GM18520 (cell line): ENCODE data around the gene CLSTN3.

Experiments used
- ATAC-seq: cut with Tn5 transposase; IDR thresholded peaks from one replicate; pipeline ENCODE4 v1.9.1; 2021; ENCODE audit not compliant: unreplicated experiment

The CLSTN3 gene

DNA sequence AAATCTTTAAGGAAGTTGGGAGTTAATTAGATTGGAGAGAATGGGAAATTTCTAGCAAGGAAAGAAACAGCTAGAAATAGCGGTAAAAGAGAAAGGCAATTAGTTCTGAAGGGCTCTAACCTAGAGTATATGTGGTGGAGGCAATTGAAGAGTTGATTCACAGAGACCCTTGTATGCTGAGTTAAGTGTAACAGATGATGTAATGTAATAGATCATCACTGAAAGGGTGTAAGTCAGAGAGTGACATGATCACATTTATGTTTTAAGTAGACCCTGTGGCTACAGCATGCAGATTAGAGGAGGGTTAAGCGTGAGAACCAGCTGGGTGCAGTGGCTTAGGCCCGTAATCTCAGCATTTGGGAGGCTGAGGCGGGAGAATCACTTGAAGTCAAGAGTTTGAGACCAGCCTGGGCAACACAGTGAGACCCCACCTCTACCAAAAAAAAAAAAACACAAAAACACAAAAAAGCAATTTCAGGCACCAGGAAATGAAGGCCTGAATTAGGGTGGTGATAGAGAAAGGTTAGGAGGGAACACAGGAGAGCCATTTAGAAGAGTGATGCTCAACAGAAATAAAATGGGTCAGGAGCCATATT is 4.4 kb upstream of the CLSTN3 start:
- ATAC-seq, result no peak

DNA sequence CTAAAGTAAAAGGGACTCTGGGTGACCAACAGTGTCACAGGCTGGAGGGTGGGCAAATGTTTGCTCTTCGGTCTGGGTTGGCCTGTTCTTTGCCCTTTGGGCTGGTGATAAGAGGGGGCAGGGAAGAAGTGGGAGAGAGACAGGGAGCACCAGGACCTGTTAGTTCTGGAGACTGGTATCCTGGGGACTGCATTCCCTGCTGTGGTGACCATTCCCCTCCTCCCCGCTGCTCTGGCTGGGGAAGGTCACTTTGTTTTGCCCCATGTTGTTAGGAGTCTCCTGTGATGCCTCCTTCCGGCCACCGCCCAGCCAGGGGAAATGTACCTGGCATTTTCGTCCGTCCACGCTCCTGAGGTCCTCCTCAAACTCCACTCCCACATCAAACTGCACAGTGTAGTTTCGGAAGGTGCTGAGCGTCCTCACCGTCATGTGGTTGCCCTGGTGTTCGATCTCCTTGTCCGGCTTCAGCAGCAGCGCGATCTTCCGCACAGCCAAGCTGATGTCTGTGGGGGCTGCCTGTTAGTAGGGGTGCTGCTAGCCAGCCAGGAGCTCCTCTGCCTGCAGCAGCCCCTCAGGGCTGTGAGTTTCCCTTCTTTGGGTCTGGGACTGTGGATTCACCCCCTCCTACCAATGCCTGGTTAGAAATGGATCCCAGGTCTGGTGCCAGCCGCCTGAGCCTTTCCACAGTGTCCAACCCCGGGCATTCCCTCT is 2.1 kb upstream of the CLSTN3 start:
- no peak for ATAC-seq

DNA sequence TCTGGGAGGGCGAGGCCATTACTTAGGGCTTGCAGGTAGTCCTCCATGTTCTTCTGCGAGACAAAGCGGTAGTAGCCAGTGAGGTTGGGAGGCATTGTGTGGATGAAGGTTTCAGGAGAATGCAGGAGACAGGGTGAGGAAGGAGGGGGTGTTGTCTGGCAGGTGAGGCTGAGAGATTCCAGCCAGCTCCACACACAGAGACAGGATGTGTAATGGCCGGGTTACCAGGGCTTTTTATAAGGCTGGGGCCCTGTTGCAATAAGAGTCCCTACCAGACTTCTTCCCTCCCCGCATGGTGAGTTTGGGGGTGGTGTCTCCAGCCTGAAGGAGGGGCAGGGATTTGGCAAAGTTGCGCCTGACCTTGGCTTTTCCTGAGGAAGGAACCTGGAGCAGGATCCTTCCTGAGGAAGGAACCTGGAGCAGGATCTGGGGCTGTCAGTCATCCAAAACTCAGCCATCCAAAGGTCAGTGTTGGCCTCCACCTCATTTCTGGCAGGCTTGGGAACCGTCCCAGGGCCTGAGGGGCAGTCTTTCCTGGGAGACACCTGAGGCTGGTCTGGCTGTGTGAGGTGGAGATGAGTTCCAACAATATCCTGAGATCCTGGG is 1.4 kb upstream of the CLSTN3 start, which contains the start of gene RBP5:
Gene RBP5 (minus strand): TSS at position 209 of the 606 bp plus-strand sequence. CDS start 114 bp downstream, at position 95.
- ATAC-seq, result no peak

DNA sequence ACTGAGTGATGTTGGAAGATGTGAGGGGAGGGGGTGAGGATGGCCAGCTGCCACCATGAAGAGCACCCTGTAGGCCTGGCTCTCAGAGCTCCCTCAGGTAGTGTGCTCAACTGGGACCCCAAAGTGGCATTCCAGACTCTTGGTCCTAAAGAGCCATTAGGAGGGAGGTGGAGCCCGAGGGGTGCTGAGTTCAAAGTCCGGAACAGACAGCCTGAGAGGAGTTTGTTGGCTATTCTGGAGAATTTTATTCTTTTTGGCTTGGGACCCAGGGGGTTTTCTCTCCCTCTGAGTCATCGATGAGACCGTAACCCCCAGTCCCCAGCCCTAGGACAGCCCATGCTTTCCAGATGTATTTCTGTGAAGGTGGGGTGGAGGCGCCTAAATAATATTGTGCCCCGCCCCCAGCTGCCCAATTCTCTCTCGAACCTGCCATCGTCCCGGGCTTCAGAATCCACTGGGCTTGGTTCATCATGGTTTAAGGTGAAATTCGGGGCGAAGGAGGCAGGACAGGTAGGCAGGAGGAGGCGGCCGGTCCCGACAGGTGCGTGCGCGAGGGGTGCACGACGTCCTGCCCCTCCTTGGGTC is 792 bp upstream of the CLSTN3 start:
- ATAC-seq, result no peak

DNA sequence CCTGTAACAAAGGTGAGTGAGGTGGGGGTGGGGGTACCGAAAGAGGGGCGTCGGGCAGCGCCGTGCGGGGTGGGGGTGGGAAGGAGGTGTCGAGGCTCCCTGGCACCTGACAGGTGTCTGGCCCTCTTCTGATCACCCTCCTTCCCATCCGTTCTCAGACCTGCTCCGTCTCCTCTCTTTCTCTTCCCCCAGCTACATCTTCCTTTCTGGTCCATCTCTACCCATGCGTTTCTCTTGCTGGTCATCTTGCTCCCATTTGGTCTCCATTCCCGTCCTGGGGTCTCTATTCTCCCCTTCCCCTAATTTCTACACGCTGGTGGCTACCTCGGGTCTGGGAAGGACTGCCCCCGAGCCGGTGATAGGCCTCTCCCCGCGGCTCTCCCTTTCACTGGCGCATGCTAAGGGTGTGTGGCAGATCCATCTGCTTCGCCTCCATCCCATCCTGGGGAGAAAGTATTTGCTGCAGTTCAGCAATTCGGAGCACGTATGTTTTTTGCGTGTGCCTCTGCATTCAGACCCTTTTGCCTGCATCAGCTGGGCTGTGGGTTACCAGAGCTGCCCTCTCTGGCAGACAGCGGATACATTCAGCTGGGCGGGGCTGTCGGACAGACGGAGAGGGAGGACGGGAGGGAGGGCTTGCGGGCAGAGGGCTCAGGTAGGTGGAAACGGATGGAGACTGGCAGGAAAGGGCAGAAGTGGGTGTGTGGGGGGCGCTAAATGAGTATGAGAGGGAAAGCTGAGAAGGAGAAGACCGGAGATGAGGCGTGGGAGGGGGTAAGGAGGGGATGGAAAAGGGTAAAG is 730 bp downstream of the CLSTN3 start:
- ATAC-seq, result no peak

DNA sequence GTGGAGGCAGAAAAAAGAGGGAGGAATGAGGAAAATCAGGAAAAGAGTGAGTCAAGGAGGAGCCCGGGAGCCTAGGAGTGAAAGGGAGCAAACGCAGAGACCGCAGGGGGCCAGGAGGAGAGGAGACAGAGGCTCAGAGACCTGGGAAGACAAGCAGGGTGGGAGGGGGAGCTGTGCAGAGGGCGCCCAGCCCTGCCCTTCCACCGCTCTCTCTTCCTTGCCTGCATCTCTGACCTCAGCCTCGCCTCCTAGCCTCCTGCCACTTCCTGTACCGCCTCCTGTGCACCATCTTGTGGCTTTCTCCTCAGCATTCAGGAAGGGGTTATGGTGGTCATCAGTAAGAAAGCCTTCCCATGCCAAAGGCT is 1.3 kb downstream of the CLSTN3 start:
- ATAC-seq, result no peak

DNA sequence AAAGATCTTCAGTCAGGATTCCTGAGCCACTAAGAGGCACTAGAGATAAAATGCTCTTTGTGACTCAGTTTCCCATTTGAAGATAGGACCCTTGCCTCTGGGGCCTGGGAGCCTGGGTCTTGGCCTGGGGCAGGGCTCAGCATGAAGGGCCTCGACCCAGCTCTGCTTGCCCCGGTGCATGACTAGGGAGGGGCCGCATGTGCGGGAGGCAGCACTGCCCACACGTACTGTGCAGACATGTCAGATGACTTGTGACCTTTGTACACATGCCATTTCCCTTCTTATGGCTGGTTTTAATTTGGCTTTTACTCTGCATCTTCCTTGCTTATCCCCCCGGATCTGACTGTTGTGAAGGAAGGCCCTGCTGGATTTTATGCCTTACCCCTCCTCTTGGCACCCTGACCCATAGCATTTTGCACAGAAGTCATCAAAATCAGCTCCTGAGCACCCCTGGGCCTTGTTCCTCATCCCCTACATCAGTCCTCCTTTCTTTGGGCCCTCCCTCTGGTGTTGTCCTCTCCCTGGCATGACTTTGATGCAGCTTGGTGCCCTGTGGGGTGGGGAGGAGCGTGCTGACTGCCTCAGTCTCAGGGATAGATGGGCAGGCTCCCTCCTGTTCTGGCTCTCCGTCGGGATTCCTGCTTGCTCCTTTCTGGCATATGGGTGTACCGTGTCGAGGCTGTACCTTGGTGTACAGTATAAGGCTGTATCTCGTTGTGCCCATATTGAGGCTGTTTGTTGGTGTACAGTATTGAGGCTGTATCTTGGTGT is 4.4 kb downstream of the CLSTN3 start:
- ATAC-seq, result no peak

DNA sequence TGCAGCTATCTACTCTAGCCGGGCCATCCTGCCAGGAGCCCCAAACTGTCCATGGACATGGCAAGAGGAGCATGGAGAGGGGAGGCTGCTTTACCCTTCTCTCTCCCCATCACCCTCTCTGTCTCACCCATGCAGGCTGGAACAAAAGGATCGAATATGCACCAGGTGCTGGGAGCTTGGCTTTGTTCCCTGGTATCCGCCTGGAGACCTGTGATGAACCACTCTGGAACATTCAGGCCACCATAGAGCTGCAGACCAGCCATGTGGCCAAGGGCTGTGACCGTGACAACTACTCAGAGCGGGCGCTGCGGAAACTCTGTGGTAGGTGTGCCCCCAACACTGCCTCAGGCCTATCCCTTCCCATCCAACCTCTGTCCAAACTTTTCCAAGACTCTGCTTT is 5.9 kb downstream of the CLSTN3 start:
- ATAC-seq, result no peak

DNA sequence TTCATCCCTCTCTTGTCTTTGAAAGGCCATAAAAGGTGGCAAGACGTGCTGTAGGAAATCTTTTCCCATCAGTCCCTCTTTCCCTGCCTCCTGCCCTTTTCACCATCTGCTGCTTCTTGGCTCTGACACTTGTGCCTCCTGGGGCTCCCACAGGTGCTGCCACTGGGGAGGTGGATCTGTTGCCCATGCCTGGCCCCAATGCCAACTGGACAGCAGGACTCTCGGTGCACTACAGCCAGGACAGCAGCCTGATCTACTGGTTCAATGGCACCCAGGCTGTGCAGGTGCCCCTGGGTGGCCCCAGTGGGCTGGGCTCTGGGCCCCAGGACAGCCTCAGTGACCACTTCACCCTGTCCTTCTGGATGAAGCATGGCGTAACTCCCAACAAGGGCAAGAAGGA is 6.5 kb downstream of the CLSTN3 start:
- ATAC-seq, result no peak

DNA sequence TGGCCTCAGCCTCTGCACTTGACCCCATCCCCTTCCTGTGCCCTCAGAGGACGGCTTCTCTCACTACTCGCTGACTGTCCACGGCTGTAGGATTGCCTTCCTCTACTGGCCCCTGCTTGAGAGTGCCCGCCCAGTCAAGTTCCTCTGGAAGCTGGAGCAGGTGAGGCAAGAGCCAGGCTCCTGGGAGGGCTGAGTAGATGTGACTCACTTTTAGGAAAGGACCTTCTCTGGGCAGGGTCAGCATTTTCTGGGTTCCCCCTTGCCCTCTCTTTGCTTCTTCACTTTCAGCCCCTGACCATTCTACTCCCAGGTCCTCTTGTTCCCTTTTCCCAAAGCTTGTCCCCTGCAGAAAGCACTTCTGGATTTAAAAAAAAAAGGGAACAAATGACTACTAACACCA is 7.7 kb downstream of the CLSTN3 start:
- no peak for ATAC-seq

DNA sequence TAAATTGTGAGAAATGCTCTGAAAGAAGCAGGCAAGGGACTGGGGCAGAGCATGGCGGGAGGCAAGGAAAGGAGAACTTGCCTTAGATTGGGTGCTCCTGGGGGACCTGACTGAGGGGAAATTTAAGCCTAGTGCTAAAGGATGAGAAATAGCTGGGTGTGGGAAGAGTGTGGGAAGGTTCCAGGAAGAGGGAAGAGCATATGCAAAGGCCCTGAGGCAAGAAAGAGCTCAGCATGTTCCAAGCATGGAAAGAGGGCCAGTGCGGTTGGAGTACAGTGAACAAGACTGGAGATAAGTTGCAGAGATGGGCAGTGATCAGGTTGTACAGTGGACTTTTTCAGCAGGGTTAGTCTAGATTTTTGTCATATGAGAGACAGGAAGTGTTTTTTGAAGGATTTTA is 9.0 kb downstream of the CLSTN3 start:
- ATAC-seq, result no peak

DNA sequence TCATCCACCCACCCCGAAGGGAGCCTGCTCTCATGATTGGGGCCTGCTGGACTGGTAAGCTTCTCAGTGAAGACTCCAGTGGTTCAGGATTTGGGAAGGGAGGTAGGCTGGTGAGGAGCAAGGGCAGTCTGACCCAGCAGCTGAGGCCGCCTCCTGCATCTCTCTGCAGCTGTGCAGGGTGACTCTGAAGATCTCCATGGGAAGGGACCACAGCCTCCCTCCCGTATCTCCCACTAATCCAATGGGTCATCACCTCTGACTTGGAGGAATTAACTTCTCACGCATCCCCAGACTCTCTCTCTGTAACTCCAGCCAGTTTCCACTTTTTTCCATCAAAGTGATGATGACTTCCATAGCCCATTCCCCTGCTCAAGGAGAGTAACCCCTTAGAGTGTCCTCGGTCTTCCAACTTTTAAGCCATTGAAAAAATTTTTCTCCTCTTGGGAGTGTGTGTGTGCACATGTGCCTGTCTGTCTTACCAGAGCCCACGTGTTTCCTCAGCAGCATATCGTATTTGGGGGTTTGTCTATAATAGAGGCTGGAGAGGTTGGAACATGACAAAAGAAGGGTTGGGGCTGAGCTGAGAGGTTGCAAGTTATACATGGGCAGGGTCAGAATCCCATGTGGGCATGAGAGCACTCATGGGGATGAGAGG is 11.3 kb downstream of the CLSTN3 start:
- no peak for ATAC-seq

DNA sequence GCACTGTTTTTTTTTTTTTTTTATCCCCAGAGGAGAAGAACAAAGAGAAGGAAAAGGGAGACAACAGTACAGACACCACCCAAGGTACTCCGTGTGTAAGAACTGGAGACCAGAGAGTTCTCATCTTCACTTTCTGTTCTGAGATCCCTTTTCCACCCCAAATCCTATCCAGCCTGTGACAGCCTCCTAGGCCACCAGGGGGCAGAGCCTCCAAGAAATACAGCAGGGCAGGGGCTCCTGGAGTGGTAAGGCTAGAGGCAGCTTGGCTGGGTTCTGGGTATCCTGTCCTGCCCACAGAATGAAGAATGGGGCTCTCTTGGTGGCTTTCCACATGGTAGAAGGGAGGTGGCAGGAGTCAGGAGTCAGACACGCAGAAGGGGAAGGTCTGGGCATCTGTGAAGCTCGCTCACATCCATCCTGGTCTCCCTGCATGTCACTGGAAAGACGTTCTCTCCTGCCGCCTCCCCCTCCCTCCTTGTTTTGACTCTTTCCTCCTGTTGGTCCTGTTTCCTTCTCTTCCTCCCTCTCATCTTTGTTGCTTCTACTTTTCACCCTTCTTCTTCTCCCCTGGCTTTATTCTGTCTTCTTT is 12.0 kb downstream of the CLSTN3 start:
- ATAC-seq, result no peak

DNA sequence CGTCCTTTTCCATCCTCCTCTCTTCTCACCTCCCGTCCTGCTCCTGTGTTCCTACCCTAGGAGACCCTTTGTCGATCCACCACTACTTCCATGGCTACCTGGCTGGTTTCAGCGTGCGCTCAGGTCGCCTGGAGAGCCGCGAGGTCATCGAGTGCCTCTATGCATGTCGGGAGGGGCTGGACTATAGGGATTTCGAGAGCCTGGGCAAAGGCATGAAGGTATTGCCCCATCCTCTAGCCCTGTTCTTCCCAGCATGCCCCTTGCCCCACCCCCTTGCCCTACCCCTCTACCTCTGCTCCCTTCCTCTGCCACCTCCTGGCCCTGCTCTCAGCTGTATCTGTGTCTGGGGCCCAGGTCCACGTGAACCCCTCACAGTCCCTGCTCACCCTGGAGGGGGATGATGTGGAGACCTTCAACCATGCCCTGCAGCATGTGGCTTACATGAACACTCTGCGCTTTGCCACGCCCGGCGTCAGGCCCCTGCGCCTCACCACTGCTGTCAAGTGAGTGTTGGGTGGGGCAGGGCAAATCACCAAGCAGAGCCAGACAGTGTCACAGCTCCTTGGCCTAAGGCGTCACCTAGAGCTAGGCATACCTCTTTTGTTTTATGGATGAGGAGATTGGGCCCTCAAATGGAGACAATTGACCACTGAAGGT is 12.8 kb downstream of the CLSTN3 start:
- ATAC-seq, result no peak

DNA sequence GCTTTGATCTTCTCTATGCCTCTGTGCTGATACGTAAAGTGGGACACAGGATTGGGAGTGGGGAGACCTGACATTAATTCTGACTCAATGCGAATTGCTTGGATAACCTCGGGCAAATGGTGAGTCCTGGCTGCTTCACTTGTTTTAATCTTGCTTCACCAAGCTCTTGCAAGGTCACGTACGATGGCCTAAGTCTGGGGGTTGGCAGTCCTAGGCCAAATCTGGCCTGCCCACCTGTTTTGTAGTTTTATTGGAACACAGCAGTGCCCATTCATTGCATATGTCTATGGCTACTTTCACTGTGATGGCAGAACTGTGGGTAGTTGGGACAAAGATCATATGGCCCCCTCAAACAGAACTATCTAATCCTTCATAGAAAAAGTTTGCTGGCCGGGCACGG is 13.4 kb downstream of the CLSTN3 start:
- ATAC-seq, result no peak

DNA sequence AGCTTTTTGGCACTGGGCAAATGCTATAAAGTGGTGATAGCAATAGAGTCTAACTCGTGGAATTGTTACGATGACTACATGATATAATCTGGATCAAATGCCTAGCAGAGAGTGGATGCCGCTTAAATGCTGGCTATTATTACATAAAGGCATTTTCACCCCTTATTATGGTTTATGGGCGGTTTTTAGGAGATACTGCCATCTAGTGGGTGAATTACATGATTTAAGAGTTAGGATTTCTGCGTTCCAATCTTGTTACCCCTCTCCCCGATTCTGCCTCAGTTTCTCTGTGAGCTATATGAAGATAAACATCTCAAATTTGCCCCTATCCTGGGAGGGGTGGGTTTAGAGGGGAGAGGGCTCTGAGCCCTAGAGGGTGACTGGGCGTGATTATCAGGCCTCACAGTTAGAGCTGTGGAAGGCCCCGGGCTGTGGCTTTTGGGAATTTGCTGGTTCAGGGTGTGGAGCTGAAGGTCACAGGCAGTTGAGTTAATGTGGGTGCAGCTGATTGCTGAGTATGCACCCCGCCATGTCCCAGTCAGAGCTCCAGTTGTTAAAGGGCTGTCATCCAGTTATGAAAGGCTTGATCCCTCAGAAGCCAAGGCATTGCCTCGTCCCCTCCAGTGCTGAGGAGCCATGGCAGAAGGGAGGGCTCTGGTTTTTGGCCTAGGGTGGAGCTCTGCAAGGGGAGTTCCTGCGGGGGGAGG is 14.4 kb downstream of the CLSTN3 start:
- ATAC-seq, result no peak

DNA sequence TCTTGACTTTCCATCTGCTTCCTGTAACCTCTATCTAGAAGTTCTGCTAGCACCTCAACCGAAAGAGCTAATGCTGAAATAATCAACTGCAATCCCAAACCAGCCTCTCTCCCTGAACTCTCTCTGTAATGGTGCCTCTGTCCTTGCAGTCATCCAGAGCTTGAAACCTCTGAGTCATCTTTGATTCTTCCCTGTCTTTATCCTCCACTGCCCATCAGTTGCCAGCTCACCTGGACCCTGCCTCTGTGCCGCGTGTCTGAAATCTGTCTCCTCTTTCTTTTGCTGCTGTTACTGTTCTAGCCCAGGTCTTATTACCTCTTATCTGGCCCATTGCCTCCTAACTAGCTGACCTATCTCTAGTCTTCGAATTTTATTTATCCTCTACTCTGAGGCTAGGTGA is 15.5 kb downstream of the CLSTN3 start:
- ATAC-seq, result no peak

DNA sequence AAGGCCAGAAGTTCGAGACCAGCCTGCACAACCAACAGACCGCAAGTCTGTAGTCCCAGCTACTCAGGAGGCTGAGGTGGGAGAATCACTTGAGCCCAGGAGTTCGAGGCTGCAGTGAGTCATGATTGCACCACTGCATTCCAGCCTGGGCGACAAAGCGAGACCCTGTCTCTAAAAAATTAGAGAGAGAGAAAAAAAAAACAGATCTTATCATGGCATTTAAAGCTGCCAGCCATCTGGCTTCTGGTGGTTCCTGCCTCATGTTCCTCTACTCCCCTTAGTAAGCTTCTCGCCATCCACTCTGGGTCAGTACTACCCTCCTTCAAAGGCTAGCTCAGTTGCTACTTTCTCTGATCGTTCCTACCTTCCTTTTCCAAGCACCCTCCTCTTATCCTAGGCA is 16.1 kb downstream of the CLSTN3 start:
- ATAC-seq, result no peak

DNA sequence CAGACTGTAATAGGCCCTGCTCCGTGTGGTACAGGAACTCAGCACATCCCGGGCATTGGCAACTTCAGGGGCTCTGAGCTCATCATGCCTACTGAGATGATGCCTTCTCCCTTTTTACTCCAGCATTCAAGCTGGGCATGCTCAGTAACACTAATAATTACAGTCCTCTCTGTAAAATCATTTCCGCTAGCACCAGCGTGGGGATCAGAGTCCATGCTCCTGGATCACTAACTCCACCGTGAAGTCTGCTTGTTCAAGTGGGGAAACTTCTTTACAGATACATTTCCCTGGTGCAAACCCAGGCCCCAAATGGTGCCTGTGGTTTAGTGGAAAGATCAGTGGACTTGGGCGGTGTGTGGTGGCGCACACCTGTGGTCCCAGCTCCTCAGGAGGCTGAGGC is 16.7 kb downstream of the CLSTN3 start:
- ATAC-seq, result no peak
